K562 (cell line): Measurements from ENCODE around the gene ASCC3. TPM values are rescaled to one million over a fixed set of nuclear protein-coding genes. Genes with fewer than 3 reads are reported as not detected.

ENCODE experiments used
- ARHGAP35 ChIP-seq: fragments of 450-650 bp; IDR thresholded peaks from 2 replicates; pipeline ENCODE4 v1.6.1; 2018; ENCODE audit not compliant: partially characterized antibody
- ARNT ChIP-seq, 2 experiments: fragments of 450-650 bp; IDR thresholded peaks; 2 replicates each; pipeline ENCODE4 v1.6.1; 2016; ENCODE audit warnings: mild to moderate bottlenecking in 1 of 2
- CEBPG ChIP-seq, 3 experiments: fragments of 200-800 bp in 1 of 3; sonication (Bioruptor generic) in 1 of 3; sonication (generic) in 1 of 3; formaldehyde crosslinking in 1 of 3; IDR thresholded peaks in 2 of 3; conservative IDR thresholded peaks in 1 of 3; 2 replicates each; pipeline versions ENCODE4 v1.6.1 to v1.8.0; 2016 to 2022; ENCODE audit warnings: missing compliant biosample characterization in 2 of 3, missing genetic modification characterization in 2 of 3, mild to moderate bottlenecking in 1 of 3, missing genetic modification reagents in 1 of 3
- DPF2 ChIP-seq: fragments of 450-650 bp; IDR thresholded peaks from 2 replicates; pipeline ENCODE4 v1.6.1; 2016
- ETS2 ChIP-seq: IDR thresholded peaks from 2 replicates; pipeline ENCODE4 v1.6.1; 2016; ENCODE audit warnings: borderline replicate concordance, missing genetic modification characterization, mild to moderate bottlenecking, moderate library complexity, missing compliant biosample characterization; ENCODE audit not compliant: poor library complexity, severe bottlenecking
- ETV1 ChIP-seq: fragments of 450-650 bp; conservative IDR thresholded peaks from 2 replicates; pipeline ENCODE4 v1.6.1; 2016; ENCODE audit warnings: missing genetic modification characterization, control low read depth, low read depth, missing compliant biosample characterization
- FOXA1 ChIP-seq: fragments of 450-650 bp; IDR thresholded peaks from 2 replicates; pipeline ENCODE4 v1.6.1; 2016; ENCODE audit warnings: mild to moderate bottlenecking, borderline replicate concordance
- HOXB6 ChIP-seq: fragments of 250-450 bp; sonication (Bioruptor Pico); IDR thresholded peaks from 2 replicates; pipeline ENCODE4 v1.5.1; 2022; ENCODE audit warnings: mild to moderate bottlenecking, borderline replicate concordance
- NCOA1 ChIP-seq: fragments of 450-650 bp; IDR thresholded peaks from 2 replicates; pipeline ENCODE4 v1.6.1; 2016; ENCODE audit warnings: low read depth
- NCOR1 ChIP-seq: fragments of 450-650 bp; IDR thresholded peaks from 2 replicates; pipeline ENCODE4 v1.6.1; 2016; ENCODE audit warnings: mild to moderate bottlenecking, moderate library complexity
- NFIX ChIP-seq: fragments of 250-450 bp; sonication (Bioruptor Pico); IDR thresholded peaks from 2 replicates; pipeline ENCODE4 v1.4.0; 2020; ENCODE audit warnings: low read depth, mild to moderate bottlenecking, moderate library complexity
- PCBP1 ChIP-seq: fragments of 200-400 bp; formaldehyde crosslinking; IDR thresholded peaks from 2 replicates; pipeline ENCODE4 v1.6.1; 2018; ENCODE audit warnings: mild to moderate bottlenecking, low read depth, low read length; ENCODE audit not compliant: poor library complexity, severe bottlenecking
- PHTF2 ChIP-seq: fragments of 250-450 bp; sonication (Bioruptor Pico); IDR thresholded peaks from 2 replicates; pipeline ENCODE4 v1.5.0; 2021; ENCODE audit warnings: mild to moderate bottlenecking
- POLR3A ChIP-seq: IDR thresholded peaks from 2 replicates; pipeline ENCODE4 v1.6.1; 2011; ENCODE audit warnings: borderline replicate concordance, mild to moderate bottlenecking, moderate library complexity; ENCODE audit not compliant: insufficient read length, insufficient read depth; ENCODE audit errors: extremely low read depth
- RHOXF2B ChIP-seq: fragments of 250-450 bp; sonication (Bioruptor Pico); conservative IDR thresholded peaks from 2 replicates; pipeline ENCODE4 v1.5.1; 2021
- SOX6 ChIP-seq: fragments of 450-650 bp; IDR thresholded peaks from 2 replicates; pipeline ENCODE4 v1.6.1; 2014; ENCODE audit warnings: mild to moderate bottlenecking
- SRSF1 ChIP-seq: fragments of 200-400 bp; formaldehyde crosslinking; IDR thresholded peaks from 2 replicates; pipeline ENCODE4 v1.6.1; 2017; ENCODE audit warnings: mild to moderate bottlenecking, low read depth, low read length, moderate library complexity
- STAT5B ChIP-seq: fragments of 250-450 bp; sonication (Bioruptor Pico); IDR thresholded peaks from 2 replicates; pipeline ENCODE4 v1.8.0; 2021; ENCODE audit warnings: mild to moderate bottlenecking, inconsistent platforms
- TEAD4 ChIP-seq, 2 experiments: sonication (generic) in 1 of 2; formaldehyde crosslinking in 1 of 2; IDR thresholded peaks; 2 replicates each; pipeline versions ENCODE4 v1.6.1 to v1.8.0; 2012 to 2022; ENCODE audit warnings: borderline replicate concordance in 1 of 2, inconsistent platforms in 1 of 2, low read length in 1 of 2, mild to moderate bottlenecking in 1 of 2, missing genetic modification reagents in 1 of 2
- TRIM24 ChIP-seq, 2 experiments: fragments of 450-650 bp; IDR thresholded peaks; 2 replicates each; pipeline ENCODE4 v1.6.1; 2016
- XRCC3 ChIP-seq: fragments of 450-650 bp; IDR thresholded peaks from 2 replicates; pipeline ENCODE4 v1.6.1; 2017; ENCODE audit warnings: mild to moderate bottlenecking, moderate library complexity
- ZBTB17 ChIP-seq: fragments of 450-650 bp; formaldehyde crosslinking; IDR thresholded peaks from 2 replicates; pipeline ENCODE4 v1.4.0; 2020; ENCODE audit warnings: mild to moderate bottlenecking
- ZBTB8A ChIP-seq: fragments of 450-650 bp; IDR thresholded peaks from 2 replicates; pipeline ENCODE4 v1.6.1; 2018; ENCODE audit warnings: mild to moderate bottlenecking, moderate library complexity; ENCODE audit not compliant: partially characterized antibody
- ZKSCAN1 ChIP-seq: fragments of 150-350 bp; IDR thresholded peaks from 2 replicates; pipeline ENCODE4 v1.6.1; 2016; ENCODE audit warnings: low read depth, low read length
- ZNF282 ChIP-seq: sonication (generic); formaldehyde crosslinking; IDR thresholded peaks from 2 replicates; pipeline ENCODE4 v1.8.1; 2023; ENCODE audit warnings: missing genetic modification reagents
- ZNF347 ChIP-seq: fragments of 450-650 bp; formaldehyde crosslinking; IDR thresholded peaks from 2 replicates; pipeline ENCODE4 v1.4.0; 2020; ENCODE audit warnings: low read depth, mild to moderate bottlenecking, moderate library complexity
- polyA plus RNA-seq, 8 experiments: library from polyadenylated mRNA; depleted of rRNA in 4 of 8; stranded (reverse) in 5 of 8; unstranded in 3 of 8; fragments of >200 nt; fragmentation: Nextera tagmentation in 2 of 8; fragmentation: Illumina TruSeq in 1 of 8; extraction: Ambion mirVana in 2 of 8; extraction: Trizol in 1 of 8; gene quantifications; 2 replicates each; pipeline versions ENCODE4 v1.2.1 to v1.2.3, GENCODE V29; 2011 to 2014; ENCODE audit warnings: inconsistent platforms in 1 of 8, missing spikeins in 1 of 8
- total RNA-seq, 7 experiments: library from RNA; depleted of rRNA in 6 of 7; stranded (reverse); fragments of >200 nt in 6 of 7; fragmentation: Illumina TruSeq in 2 of 7; extraction: Trizol in 2 of 7; gene quantifications; 2 replicates each; pipeline versions ENCODE4 v1.2.1 to v1.2.3, GENCODE V29; 2011 to 2021; ENCODE audit warnings: low replicate concordance in 1 of 7
- TF ChIP-seq, protein P1 (sequence below): fragments of 250-450 bp; sonication (Bioruptor Pico); IDR thresholded peaks from 2 replicates; pipeline ENCODE4 v1.9.0; 2021; ENCODE audit warnings: mild to moderate bottlenecking, inconsistent platforms
- TF ChIP-seq, protein P2 (sequence below): sonication (generic); formaldehyde crosslinking; IDR thresholded peaks from 2 replicates; pipeline ENCODE4 v1.8.0; 2022; ENCODE audit warnings: mild to moderate bottlenecking, missing genetic modification reagents
- TF ChIP-seq, protein P3 (sequence below): fragments of 450-650 bp; IDR thresholded peaks from 2 replicates; pipeline ENCODE4 v1.6.1; 2016; ENCODE audit warnings: missing biosample characterization, missing genetic modification characterization

Gene ASCC3
- total and polyA plus RNA-seq, 9 of the 15 experiments (the other 6 are each of a cell fraction or from before 2014, with no cell fraction given): 16.1 to 56.1 (median 33.9) TPM

DNA sequence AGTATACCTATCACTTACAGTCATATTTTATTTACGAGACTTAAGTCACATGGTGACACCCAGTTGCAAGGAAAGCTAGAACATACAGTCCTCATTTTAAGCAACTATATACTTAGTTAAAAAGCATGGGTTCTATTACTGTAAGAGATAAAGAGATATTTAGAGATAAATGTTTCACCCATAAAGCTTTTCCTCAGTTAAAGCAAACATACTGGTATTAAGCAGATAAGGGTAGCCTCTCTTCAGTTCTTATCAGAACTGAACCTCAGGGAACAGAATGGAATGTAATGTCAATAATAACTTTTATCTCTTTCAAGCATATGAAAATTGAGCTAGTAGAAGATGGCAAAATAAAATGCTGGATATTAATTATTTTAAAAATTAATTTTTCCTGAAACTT, 9.9 kb upstream of the ASCC3 start (continued):
- TF ChIP-seq XRCC3: no peak
- TF ChIP-seq NFIX (CRISPR knock-in tag): no peak
- no peak for TF ChIP-seq ARHGAP35
- no peak for TF ChIP-seq PHTF2 (CRISPR knock-in tag)
- TF ChIP-seq, protein P1, sequence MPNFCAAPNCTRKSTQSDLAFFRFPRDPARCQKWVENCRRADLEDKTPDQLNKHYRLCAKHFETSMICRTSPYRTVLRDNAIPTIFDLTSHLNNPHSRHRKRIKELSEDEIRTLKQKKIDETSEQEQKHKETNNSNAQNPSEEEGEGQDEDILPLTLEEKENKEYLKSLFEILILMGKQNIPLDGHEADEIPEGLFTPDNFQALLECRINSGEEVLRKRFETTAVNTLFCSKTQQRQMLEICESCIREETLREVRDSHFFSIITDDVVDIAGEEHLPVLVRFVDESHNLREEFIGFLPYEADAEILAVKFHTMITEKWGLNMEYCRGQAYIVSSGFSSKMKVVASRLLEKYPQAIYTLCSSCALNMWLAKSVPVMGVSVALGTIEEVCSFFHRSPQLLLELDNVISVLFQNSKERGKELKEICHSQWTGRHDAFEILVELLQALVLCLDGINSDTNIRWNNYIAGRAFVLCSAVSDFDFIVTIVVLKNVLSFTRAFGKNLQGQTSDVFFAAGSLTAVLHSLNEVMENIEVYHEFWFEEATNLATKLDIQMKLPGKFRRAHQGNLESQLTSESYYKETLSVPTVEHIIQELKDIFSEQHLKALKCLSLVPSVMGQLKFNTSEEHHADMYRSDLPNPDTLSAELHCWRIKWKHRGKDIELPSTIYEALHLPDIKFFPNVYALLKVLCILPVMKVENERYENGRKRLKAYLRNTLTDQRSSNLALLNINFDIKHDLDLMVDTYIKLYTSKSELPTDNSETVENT (CRISPR knock-in tag): no peak
- TF ChIP-seq DPF2: peak; percentile 80
- TF ChIP-seq, protein P2, sequence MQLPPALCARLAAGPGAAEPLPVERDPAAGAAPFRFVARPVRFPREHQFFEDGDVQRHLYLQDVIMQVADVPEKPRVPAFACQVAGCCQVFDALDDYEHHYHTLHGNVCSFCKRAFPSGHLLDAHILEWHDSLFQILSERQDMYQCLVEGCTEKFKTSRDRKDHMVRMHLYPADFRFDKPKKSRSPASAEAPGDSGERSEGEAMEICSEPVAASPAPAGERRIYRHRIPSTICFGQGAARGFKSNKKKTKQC (CRISPR knock-in tag): no peak
- peak in 1 of 2 experiments; percentile 37; a peak in 2 of 4 replicates for TF ChIP-seq TRIM24 (IDR thresholded peaks at IDR 0.05)
- TF ChIP-seq NCOR1: peak; percentile 65
- no peak for TF ChIP-seq ETS2 (tag)
- TF ChIP-seq HOXB6 (CRISPR knock-in tag): no peak
- TF ChIP-seq ETV1: no peak
- TF ChIP-seq STAT5B: no peak
- no peak for TF ChIP-seq ZNF282
- TF ChIP-seq, protein P3, sequence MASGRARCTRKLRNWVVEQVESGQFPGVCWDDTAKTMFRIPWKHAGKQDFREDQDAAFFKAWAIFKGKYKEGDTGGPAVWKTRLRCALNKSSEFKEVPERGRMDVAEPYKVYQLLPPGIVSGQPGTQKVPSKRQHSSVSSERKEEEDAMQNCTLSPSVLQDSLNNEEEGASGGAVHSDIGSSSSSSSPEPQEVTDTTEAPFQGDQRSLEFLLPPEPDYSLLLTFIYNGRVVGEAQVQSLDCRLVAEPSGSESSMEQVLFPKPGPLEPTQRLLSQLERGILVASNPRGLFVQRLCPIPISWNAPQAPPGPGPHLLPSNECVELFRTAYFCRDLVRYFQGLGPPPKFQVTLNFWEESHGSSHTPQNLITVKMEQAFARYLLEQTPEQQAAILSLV (tag): no peak
- TF ChIP-seq FOXA1: no peak
- TF ChIP-seq ZNF347 (CRISPR knock-in tag): no peak
- peak; percentile 86 for TF ChIP-seq TEAD4 (IDR thresholded peaks at IDR 0.05; ENCODE audit: low read length)
- no peak for TF ChIP-seq TEAD4 (CRISPR knock-in tag; IDR thresholded peaks at IDR 0.05; ENCODE audit: borderline replicate concordance)
- no peak for TF ChIP-seq ZBTB8A
- no peak for TF ChIP-seq SRSF1
- no peak for TF ChIP-seq PCBP1
- peak; percentile 26; the same call in 1 of the 2 replicates for TF ChIP-seq SOX6
- no peak for TF ChIP-seq POLR3A
- no peak for TF ChIP-seq RHOXF2B (CRISPR knock-in tag)
- TF ChIP-seq CEBPG (CRISPR knock-in tag; IDR thresholded peaks at IDR 0.05): no peak
- TF ChIP-seq CEBPG (tag; conservative IDR thresholded peaks at IDR 0.05 in 1 of 2, IDR thresholded peaks at IDR 0.05 in 1 of 2): no peak
- no peak for TF ChIP-seq ZBTB17
- no peak for TF ChIP-seq ZKSCAN1
- TF ChIP-seq ARNT (IDR thresholded peaks at IDR 0.05): no peak
- no peak for TF ChIP-seq NCOA1
